GM19468 (cell line): Measurements from ENCODE around the gene ARHGEF7.
"Not testable (repeated sequence)": the region's sequence is repeated elsewhere in the genome, so short reads cannot be mapped to it uniquely, and the experiment has no call there.

ENCODE experiments used
- ATAC-seq: cut with Tn5 transposase; IDR thresholded peaks from one replicate; pipeline ENCODE4 v1.9.1; 2021; ENCODE audit warnings: mild to moderate bottlenecking, moderate library complexity, moderate number of reproducible peaks; ENCODE audit not compliant: unreplicated experiment; ENCODE audit errors: extremely low read depth

The ARHGEF7 gene

GRCh38 chr13:111241006-111241755 lies 126.1 kb downstream of the ARHGEF7 start:
- no peak for ATAC-seq

DNA sequence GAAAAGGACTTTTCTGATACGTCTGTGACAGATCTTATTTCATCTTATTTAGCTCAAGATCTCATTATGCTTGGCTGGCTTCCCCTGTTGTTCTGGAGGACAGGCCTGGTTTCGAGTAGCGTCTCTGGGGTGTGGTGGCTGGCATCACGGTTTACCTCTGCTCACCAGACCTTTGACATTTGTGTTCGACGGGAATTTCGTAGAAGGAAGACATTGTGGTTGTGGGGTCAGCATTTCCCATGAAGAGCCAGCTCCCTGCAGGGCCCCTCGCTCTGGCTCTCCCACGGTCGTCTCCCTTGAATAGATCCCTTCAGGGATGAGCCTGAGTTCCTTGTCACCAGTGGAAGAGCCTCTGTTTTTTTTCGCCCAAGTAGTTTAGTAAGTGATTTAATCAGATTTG lies 126.8 kb downstream of the ARHGEF7 start:
- no peak for ATAC-seq

GRCh38 chr13:111242585-111242984 lies 127.5 kb downstream of the ARHGEF7 start:
- ATAC-seq, result no peak

GRCh38 chr13:111243981-111244380 lies 128.9 kb downstream of the ARHGEF7 start:
- ATAC-seq, result no peak

DNA sequence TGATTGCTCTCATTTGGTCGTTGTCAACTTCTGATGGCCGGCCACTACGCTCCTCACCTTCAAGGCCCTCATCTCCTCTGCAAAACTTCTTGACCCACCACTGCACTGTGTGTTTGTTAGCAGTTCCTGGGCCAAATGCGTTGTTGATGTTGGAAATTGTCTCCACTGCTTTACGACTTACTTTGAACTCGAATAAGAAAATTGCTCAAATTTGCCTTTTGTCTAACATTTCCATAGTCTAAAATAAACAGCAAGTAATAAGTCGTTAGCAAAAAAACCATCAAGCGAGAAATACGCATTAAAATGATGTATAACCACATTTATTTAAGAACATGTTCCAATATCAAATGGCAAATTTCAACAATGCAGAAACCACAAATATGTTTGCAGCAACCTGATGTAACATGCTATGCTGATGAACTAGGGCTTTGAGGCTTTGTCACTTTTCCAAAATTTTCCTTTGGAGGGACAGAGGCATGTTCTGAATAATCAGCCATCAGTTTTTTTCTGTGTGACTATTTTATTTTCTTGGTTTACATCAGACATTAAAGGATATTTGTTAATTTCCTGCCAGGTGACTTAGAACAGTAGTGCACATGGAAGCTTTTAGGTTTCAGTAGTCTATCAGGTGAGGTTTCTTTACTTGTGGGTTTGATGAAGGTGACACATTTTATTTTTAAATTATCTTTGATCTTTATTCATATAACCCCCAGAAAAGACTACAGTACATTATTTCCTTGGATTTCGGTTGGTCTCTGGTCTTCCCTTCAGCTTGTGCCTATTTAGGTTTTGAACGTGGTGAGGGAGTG lies 130.7 kb downstream of the ARHGEF7 start:
- no peak for ATAC-seq

DNA sequence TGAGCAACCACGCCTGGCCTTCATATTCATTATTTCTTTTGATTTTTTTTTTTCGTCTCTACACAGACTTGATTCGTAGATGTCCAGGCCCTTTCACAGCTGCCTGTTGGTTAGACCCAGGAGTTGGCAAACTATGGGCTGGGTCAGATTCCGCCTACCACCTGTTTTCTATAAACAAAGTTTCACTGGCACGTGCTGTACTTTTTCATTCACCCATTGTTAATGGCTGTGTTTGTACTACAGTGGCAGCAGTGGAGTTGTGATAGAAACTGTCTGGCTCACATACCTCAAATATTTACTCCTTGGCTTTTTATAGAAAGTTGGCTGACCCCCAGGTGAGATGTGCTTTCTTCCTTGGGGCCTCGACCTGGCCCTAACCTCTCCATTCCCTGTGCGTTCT lies 132.4 kb downstream of the ARHGEF7 start:
- no peak for ATAC-seq

DNA sequence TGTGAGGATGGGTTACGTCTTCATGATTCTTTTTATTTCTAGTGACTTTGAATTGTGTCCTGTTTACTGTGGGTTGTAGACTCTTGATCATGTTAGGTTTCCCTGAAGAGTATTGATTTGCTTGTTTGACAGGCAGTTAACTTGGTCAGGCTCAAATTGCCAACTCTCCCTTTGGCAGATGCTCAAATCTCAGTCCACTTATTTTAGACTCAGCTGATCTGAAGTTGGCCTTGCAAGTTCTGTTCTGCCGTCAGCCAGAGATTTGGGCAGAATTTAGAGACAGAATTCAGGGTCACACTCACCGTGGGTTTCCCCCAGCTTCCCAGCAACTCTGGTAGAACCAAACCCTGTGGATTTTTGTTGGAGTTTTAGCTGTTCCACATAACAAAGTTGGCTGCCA lies 133.7 kb downstream of the ARHGEF7 start:
- no peak for ATAC-seq

DNA sequence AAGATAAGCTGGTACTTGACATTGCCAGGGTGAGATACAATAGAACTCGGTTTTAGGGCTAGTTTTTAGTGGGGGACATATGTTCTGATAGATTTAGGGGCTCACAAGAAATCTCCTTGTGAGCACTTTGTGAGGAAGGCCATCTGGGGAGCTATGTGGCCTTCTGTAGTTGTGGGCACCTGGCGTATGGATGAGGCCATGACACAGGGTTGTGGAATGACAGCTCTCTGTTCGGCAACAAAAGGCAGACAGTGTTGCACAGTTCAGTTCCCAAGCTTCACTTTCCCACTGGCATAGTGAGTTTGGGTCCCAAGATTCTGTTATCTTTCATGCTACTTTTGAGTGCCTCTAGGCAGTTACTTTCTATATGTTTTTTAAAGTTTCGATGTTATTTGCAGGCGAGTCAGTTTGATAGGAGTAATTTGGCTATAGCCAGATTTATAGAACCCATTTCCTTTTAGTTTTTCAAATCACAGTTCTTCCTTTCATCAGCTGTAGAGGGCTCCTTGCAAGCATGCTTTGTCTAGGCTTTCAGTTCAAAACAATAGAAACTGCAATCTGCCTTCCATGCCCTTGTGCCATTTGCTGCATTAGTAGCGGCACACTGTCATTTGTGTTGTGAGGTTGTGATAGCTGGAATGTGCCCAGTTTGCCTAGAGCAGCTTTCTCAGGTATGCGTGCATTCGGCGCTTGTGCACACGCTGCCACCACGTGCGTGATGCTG lies 134.7 kb downstream of the ARHGEF7 start:
- ATAC-seq, result no peak

DNA sequence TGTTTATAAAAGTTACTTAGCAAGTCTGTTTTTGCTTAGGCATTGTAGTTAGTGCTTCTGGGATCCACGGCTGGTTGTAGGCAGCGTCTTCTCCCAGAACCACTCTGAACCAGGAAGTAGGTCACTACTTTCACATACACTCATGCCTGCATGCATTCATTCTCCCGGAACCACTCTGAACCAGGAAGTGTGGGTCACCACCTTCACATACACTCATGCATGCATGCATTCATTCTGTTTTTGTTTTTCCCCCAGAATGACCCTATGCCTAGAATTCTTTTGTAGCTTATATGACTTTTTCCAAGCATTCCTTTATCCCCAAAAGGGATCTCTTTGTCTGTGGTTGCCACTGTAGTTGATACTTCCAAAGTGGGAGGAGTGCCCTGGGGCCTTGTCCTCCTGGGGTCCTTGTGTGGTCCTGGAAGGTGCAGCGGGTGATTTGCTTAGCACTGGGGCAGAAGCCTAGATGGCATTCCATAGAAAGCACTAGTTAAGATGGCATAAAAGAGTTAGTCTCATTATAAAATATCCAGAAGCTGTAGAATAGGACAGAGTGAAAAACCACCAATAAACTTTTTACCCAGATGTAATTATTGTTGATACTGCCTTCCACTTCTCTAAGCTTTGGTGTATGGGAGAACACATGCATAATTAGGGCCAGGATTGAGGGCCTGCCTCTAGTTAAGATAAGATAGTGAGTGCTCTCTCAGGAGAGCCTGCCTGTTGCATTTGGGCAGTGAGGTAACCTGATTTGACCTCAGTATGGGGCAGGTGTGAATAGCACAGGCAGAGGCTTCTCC lies 136.7 kb downstream of the ARHGEF7 start:
- no peak for ATAC-seq

DNA sequence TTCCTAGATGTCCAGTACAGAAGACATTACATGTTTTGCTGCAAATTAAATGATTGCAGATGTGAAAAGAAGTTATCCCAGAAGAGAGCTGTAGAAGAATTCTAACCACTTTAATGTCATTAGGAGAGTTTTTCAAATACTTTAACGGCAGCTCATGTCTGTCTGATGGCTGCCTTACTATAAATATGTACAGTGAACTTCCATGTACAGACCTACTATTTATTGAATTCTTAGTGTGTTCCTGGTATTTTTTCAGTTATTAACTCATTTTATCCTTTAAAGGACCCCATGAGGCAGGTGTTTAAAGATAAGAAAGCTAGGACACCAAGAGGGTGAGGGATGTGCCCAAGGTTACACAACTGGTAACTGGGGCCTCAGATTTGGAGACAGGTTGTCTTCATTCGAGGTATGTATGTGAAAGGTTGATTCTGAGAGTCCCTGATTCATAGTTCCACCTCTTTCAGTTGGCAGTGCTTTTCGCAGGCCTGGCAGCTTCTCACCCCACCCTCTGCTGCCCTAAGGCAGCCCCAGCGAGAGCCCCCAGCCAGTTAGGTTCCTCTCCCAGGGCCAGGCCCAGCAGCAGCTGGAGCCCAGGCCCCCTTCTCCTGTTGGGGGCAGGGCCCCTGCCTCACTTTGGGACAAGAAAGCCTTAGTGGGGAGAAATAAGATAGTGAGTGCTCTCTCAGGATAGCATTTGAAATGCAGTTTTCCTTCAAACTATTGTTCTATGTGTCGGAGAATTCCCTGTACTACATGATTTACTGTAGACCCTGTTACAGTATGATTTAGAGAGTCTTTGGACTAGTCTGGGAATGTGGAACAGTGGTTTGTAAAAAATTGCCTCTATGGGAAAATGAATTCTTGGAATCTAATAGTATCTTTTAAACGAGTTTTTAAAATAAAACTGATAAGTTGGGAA lies 137.6 kb downstream of the ARHGEF7 start:
- no peak for ATAC-seq

- ATAC-seq, result no peak
Measured at GRCh38 chr13:111253365-111253872, 138.3 kb downstream of the ARHGEF7 start.

DNA sequence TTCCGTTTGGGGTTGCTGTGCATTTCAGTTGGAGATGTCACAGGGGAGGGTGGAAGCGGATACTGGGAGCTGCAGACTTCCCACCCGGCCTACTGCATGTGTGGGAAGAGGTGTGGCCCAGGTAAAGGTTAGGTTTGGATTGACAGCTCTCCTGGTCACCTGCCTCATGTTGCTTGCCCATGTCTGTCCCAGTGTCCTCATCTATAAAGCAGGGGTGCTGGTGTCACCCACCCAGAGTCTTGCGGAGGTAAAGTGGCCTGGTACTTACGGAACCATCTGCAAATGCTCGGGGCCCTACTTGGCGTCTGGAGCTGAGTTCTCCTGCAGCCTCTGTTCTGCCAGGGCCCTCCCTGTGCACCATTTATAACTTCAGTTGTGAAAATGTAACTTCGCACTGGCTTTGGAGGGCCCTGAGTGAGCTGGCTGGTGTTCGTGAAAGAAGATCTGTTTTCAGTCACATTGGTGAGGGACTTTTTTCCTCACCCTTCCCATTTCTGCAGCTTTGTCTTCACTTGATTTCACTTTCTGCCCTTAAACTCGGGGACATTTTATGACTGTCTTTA lies 140.2 kb downstream of the ARHGEF7 start:
- no peak for ATAC-seq

DNA sequence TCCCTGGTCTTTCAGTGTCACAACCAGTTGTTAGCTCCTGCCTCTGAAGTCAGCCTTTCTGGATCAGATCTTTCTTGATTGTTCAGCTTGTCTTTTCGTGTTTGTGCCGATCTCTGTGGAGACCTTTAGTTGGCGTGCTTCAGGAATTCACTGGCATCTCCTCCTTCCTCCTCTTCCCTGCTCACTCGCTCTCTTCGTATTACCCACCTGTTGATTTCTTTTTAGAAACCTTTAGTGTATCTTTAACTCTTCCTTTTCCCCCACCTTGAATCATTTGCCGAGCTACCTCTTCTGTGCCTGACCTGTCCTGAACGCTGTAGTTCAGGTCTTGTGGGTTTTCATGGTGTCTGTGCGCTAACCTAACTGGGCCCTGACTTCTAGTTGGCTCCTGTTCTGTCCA lies 141.3 kb downstream of the ARHGEF7 start:
- no peak for ATAC-seq

DNA sequence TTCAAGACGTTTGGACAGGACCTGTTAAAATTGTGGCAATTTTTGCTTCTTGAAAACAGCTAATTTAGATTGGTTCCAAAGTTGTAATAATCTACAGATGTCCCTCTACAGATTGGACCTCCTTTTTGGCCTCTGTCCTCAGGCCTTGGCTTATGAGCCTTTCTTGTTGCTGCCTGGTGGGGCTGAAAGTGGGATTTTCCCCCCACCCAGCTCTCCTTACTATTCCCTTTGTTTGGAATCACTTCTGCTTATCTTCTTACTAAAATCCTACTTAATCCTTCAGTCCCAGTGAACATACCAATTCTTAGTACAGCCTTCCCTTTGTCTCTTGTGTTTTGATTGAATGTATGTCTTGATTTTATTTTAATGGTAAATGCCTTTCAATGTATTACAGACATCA lies 141.8 kb downstream of the ARHGEF7 start:
- ATAC-seq, result no peak

DNA sequence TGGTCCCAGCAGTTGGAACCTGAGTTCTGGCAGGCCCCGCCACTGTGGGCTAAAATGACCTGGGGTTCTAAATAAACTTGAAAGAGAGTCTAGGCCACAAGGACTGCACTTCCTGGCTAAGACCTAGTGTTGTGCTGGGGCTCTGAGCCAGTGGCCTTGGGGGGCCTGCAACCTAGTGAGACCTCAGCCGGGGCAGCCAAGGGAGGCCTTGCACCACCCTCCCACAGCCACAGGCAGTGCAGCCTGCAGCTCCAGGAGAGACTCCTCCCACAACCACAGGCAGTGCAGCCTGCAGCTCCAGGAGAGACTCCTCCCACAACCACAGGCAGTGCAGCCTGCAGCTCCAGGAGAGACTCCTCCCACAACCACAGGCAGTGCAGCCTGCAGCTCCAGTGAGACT lies 142.8 kb downstream of the ARHGEF7 start:
- not testable (repeated sequence) for ATAC-seq

DNA sequence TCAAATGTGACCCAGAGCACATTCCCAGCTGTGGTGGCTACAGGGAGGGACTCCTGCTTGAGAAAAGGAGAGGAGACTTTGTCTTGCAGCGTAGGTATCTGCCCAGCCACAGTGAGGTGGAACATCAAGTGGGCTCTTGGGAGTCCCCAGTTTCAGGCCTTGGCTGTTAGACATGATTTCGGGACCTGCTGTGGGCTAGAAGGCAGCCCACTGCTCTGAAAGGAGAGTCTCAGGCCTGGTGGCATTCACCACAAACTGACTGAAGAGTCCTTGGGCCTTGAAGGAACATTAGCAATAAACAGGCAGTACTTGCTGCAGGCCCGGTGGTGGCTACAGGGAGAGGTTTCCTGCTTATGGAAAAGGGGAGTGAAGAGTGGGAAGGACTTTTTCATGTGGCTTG lies 143.5 kb downstream of the ARHGEF7 start:
- no peak for ATAC-seq

DNA sequence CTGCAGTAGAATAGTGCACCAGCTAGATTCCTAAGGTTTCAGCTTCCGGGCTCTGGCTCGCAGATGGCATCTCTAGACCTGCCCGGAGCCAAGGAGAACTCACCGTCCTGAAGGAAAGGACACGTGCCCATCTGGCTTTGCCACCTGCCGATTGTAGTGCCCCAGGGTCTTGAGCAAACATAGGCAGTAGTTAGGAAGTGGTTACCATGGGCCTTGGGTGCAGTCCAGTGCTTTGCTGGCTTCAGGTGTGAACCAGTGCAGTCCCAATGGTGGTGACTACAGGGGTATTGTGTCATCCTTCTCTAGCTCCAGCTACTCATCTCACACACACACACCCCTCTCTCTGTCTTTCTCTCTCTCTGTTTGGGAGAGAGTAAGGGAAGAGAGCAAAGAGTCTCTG lies 143.9 kb downstream of the ARHGEF7 start:
- no peak for ATAC-seq

DNA sequence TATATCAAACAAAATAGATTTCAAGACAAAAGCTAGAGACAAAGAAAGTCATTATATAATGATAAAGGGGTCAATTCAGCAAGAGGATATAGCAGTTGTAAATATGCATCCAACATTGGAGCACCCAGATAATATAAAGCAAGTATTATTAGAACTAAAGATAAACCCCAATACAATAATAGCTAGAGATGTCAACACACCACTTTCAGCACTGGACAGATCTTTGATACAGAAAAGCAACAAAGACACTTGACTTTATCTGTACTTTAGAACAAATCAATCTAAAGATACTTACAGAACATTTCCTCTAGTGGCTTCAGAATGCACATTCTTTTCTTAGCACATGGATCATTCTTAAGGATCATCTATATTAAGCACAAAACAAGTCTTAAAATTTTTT lies 146.2 kb downstream of the ARHGEF7 start:
- ATAC-seq, result no peak

DNA sequence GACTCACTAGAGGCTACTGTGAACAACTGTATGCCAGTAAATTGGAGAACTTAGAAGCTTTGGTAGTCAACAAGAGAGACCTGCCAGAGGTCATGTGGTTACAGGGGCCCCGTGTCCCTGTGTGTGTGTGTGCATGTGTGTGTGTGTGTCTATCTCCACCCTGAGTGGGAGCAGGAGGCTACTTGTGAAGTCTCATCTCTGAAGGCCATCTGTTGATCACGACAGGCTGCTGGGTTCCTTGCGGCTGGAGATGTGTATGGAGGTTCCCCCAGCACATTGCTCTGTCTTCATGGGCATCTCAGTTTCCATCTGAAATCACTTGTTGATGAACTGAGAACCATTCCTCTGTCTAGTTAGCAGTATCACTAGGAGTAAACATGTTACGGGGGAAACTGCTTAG lies 147.2 kb downstream of the ARHGEF7 start:
- no peak for ATAC-seq
